Ascending aorta (tissue), 2 donors: Measurements from ENCODE around the gene INTS11. TPM values are rescaled to one million over a fixed set of nuclear protein-coding genes. Genes with fewer than 3 reads are reported as not detected.

ENCODE experiments used
- DNase-seq, 2 donors: peaks; one replicate each; pipeline ENCODE4 v3.0.0-alpha.2; 2019; ENCODE audit warnings: low spot score in 2 of 2
- H3K27ac ChIP-seq, 2 donors: fragments of 200-600 bp; sonication (generic); one replicate each; pipeline ENCODE4 v1.5.1; 2016 to 2017; ENCODE audit warnings: mild to moderate bottlenecking in 1 of 2
- H3K27me3 ChIP-seq: fragments of 200-600 bp; sonication (generic); one replicate; pipeline ENCODE4 v1.5.1; 2017
- H3K36me3 ChIP-seq, 2 donors: fragments of 200-600 bp; sonication (generic); one replicate each; pipeline ENCODE4 v1.5.1; 2016
- H3K4me1 ChIP-seq, 2 donors: fragments of 200-600 bp; sonication (generic); one replicate each; pipeline ENCODE4 v1.5.1; 2016 to 2017; ENCODE audit warnings: mild to moderate bottlenecking in 1 of 2
- H3K4me3 ChIP-seq, 2 donors: fragments of 200-600 bp; sonication (generic); one replicate each; pipeline ENCODE4 v1.5.1; 2016 to 2017; ENCODE audit warnings: mild to moderate bottlenecking in 1 of 2
- H3K9me3 ChIP-seq, 2 donors: fragments of 200-600 bp; sonication (generic); one replicate each; pipeline ENCODE4 v1.5.1; 2016
- intact Hi-C: fragments of 100-400 bp; cut with DNase I; formaldehyde crosslinking; loops from one replicate; pipeline ENCODE4 v1.15.1; 2023
- total RNA-seq: library from RNA; depleted of rRNA; stranded (reverse); fragments of >200 nt; gene quantifications from one replicate; pipeline ENCODE4 v1.1.0, GENCODE V29; 2016
- TF ChIP-seq, protein P1 (sequence below), 3 experiments: fragments of 200-600 bp in 2 of 3; fragments of 450-650 bp in 1 of 3; sonication (generic) in 2 of 3; IDR thresholded peaks; one replicate each; pipeline ENCODE4 v1.5.1; 2016 to 2019; ENCODE audit warnings: antibody characterized with exemption in 3 of 3, mild to moderate bottlenecking in 1 of 3, moderate library complexity in 1 of 3

INTS11 gene
- total RNA-seq, 1 donor from 2014 or later, result 214 TPM

DNA sequence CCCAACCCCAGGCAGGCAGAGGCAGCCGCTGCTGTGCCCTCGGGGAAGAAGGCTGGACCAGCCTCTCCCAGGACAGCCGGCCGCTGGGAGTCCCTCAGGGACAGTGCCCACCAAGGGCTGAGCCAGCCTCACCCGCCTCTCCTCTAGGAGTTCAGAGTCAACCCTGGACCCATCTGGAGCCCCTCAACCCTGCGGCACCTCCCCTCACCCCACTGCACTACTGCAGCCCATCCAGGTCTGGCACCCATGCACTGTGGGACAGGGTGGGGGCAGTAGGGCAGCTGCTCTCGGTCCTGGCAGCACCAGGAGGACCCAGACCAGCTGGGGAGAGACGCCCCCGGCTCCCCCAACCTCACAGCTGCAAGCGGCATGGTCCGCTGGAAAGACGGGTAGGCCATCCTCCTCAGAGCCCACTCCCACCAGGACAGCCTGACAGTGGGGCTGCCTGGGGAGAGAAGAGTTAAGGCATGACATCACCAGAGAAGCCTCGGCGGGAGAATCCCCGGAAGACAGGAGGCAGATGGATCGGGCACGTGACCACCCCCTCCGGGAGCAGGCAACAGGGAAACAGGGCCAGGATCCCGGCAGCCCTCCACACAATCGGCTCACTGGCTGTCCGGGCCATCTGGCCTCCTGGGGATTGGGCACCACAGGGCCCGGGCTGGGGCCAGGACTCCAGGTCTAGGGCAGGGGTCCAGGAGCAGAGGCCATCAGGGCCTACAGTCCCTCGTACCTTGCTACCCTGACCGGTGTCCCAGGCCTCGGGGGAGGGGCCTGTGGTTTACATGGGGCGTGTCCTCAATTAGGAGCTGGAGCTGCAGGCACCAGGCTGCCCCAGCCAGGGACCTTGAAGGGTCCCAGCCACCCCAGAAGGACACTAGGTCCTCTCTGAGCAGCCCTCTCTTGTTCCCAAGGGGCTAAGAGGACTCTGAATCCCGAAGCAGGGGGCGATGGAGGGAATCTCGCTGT lies 19.8 kb downstream of the INTS11 start:
- Histone ChIP-seq H3K4me1 (peaks cover 25 to 37% of the 10 kb centered on the region in 2 donors), H3K36me3 (peaks cover 0 to under 1% of the 10 kb centered on the region in 2 donors), H3K27me3 (no peaks in the 10 kb centered on the region), H3K27ac (peak overlapping the region in 1 of 2 donors; percentile 40), H3K4me3 (peak overlapping the region; percentile 37 to 94), H3K9me3 (no peaks in the 10 kb centered on the region)
- TF ChIP-seq, protein P1, sequence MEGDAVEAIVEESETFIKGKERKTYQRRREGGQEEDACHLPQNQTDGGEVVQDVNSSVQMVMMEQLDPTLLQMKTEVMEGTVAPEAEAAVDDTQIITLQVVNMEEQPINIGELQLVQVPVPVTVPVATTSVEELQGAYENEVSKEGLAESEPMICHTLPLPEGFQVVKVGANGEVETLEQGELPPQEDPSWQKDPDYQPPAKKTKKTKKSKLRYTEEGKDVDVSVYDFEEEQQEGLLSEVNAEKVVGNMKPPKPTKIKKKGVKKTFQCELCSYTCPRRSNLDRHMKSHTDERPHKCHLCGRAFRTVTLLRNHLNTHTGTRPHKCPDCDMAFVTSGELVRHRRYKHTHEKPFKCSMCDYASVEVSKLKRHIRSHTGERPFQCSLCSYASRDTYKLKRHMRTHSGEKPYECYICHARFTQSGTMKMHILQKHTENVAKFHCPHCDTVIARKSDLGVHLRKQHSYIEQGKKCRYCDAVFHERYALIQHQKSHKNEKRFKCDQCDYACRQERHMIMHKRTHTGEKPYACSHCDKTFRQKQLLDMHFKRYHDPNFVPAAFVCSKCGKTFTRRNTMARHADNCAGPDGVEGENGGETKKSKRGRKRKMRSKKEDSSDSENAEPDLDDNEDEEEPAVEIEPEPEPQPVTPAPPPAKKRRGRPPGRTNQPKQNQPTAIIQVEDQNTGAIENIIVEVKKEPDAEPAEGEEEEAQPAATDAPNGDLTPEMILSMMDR (IDR thresholded peaks at IDR 0.05), result no peak
- intact Hi-C loops, result loop anchor here (2.0 to 5.0 kb wide), 2 partner anchors 30 to 72 kb away; partner anchors contain the start of genes B3GALT6 and SDF4
- DNase-seq, result no peak

- Histone ChIP-seq H3K36me3 (no peaks in the 10 kb centered on the region), H3K4me1 (peaks cover 25 to 29% of the 10 kb centered on the region in 2 donors), H3K27ac (no peak overlapping the region), H3K27me3 (no peaks in the 10 kb centered on the region), H3K4me3 (no peak overlapping the region), H3K9me3 (no peaks in the 10 kb centered on the region)
- intact Hi-C loops, result loop anchor here (2.0 kb wide), 1 partner anchor 29 kb away; no protein-coding TSS in a partner anchor
- no peak for DNase-seq
- TF ChIP-seq, protein P1 (IDR thresholded peaks at IDR 0.05), result no peak
Observed at GRCh38 chr1:1303736-1304135, 20.7 kb downstream of the INTS11 start.

- Histone ChIP-seq H3K4me1 (peaks cover 25 to 27% of the 10 kb centered on the region in 2 donors), H3K27ac (no peak overlapping the region), H3K9me3 (no peaks in the 10 kb centered on the region), H3K27me3 (no peaks in the 10 kb centered on the region), H3K36me3 (peaks cover 0 to under 1% of the 10 kb centered on the region in 2 donors), H3K4me3 (no peak overlapping the region)
- no peak for DNase-seq
- intact Hi-C loops, result no loop called here
- TF ChIP-seq, protein P1 (IDR thresholded peaks at IDR 0.05), result no peak
Observed at GRCh38 chr1:1302951-1303509, 21.4 kb downstream of the INTS11 start.

DNA sequence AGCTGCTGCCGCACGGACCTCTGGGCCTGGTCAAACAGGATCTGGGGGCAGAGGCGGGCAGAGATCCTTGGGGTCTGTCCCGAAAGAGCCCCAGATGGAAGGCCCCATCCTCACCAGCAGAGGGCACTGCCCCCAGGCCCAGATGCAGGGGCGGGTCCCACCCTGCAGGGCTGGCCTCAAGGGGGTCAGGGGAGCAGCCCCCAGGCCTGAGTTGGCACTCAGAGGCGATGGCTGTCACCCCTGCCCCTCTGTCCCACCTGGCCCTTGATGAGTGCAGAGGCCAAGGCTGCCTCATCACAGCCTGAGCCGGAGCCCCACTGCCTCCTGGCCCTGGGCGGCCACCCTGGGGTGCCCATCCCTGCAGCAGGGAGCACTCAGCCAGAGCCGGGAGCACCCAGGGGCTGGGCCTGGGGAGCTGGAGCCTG lies 22.4 kb downstream of the INTS11 start:
- H3K36me3 ChIP-seq, result peaks cover 4 to 5% of the 10 kb centered on the region in 2 donors
- no peak for DNase-seq
- H3K27ac ChIP-seq, result no peak overlapping the region
- H3K27me3 ChIP-seq, result no peaks in the 10 kb centered on the region
- H3K4me3 ChIP-seq, result no peak overlapping the region
- no peaks in the 10 kb centered on the region for H3K9me3 ChIP-seq
- intact Hi-C loops, result no loop called here
- H3K4me1 ChIP-seq, result peaks cover 23% of the 10 kb centered on the region in 2 donors
- TF ChIP-seq, protein P1 (IDR thresholded peaks at IDR 0.05), result peak in 2 of 3 experiments; percentile 15 to 18

- TF ChIP-seq, protein P1 (IDR thresholded peaks at IDR 0.05), result no peak
- no peak overlapping the region for H3K27ac ChIP-seq
- H3K9me3 ChIP-seq, result no peaks in the 10 kb centered on the region
- H3K36me3 ChIP-seq, result peaks cover 4 to 21% of the 10 kb centered on the region in 2 donors
- H3K4me1 ChIP-seq, result peaks cover 7 to 9% of the 10 kb centered on the region in 2 donors
- no peak overlapping the region for H3K4me3 ChIP-seq
- no peaks in the 10 kb centered on the region for H3K27me3 ChIP-seq
- DNase-seq, result no peak
- intact Hi-C loops, result no loop called here
Observed at GRCh38 chr1:1300352-1300739, 24.1 kb downstream of the INTS11 start.
